ENCODE results near the gene IQSEC1.

Gene IQSEC1

GRCh38 chr3:12984023-12984823, 89.0 kb downstream of the IQSEC1 start:
- peak; percentile 97 for DNase-seq (ENCODE audit: low spot score)

GRCh38 chr3:12983319-12983718, 89.9 kb downstream of the IQSEC1 start:
- no peak for DNase-seq (ENCODE audit: low spot score)

GRCh38 chr3:12982619-12983101, 90.6 kb downstream of the IQSEC1 start:
- DNase-seq (ENCODE audit: low spot score): no peak

- no peak for DNase-seq (ENCODE audit: low spot score)
These were observed 91.6 kb downstream of the IQSEC1 start for GRCh38 chr3:12981306-12982275.

- DNase-seq (ENCODE audit: low spot score): no peak
These were observed 92.5 kb downstream of the IQSEC1 start for GRCh38 chr3:12980596-12981290.

GRCh38 chr3:12979947-12980487, 93.2 kb downstream of the IQSEC1 start:
- DNase-seq (ENCODE audit: low spot score): no peak

- DNase-seq (ENCODE audit: low spot score): no peak
These were observed 93.9 kb downstream of the IQSEC1 start for GRCh38 chr3:12979151-12979946.

- DNase-seq (ENCODE audit: low spot score): no peak
These were observed 94.5 kb downstream of the IQSEC1 start for GRCh38 chr3:12978682-12979081.

GRCh38 chr3:12977117-12977808, 96.0 kb downstream of the IQSEC1 start:
- no peak for DNase-seq (ENCODE audit: low spot score)

- no peak for DNase-seq (ENCODE audit: low spot score)
These were observed 97.3 kb downstream of the IQSEC1 start for GRCh38 chr3:12975748-12976522.

GRCh38 chr3:12974819-12975218, 98.4 kb downstream of the IQSEC1 start:
- DNase-seq (ENCODE audit: low spot score): no peak

GRCh38 chr3:12974334-12974733, 98.9 kb downstream of the IQSEC1 start:
- no peak for DNase-seq (ENCODE audit: low spot score)

- no peak for DNase-seq (ENCODE audit: low spot score)
These were observed 99.4 kb downstream of the IQSEC1 start for GRCh38 chr3:12973827-12974226.

GRCh38 chr3:12972781-12973702, 100.2 kb downstream of the IQSEC1 start:
- no peak for DNase-seq (ENCODE audit: low spot score)

GRCh38 chr3:12972043-12972442, 101.2 kb downstream of the IQSEC1 start:
- DNase-seq (ENCODE audit: low spot score): no peak

- no peak for DNase-seq (ENCODE audit: low spot score)
These were observed 102.5 kb downstream of the IQSEC1 start for GRCh38 chr3:12970684-12971083.

- DNase-seq (ENCODE audit: low spot score): no peak
These were observed 103.7 kb downstream of the IQSEC1 start for GRCh38 chr3:12969486-12969885.

- no peak for DNase-seq (ENCODE audit: low spot score)
These were observed 104.7 kb downstream of the IQSEC1 start for GRCh38 chr3:12968541-12968940.
